HEK293 (cell line): ENCODE results near the gene KIFC1.

Experiments used
- CTCF ChIA-PET: fragments of 350-600 bp; formaldehyde crosslinking; extraction: SDS; loops from one replicate; lab custom pipeline; 2021; ENCODE audit warnings: antibody characterized with exemption; lab: Yijun Ruan, JAX
- POLR2A ChIA-PET: fragments of 300-600 bp; formaldehyde crosslinking; extraction: SDS; loops from one replicate; lab custom pipeline; 2020; ENCODE audit warnings: antibody characterized with exemption, inconsistent platforms; lab: Yijun Ruan, JAX
- H3K27ac ChIP-seq: fragments of 200-500 bp; sonication (Bioruptor generic); 2 replicates; pipeline ENCODE4 v1.5.1; 2014; ENCODE audit warnings: low read depth, low read length, control low read depth, inconsistent platforms; ENCODE audit errors: extremely low read depth
- H3K36me3 ChIP-seq, 2 experiments: fragments of 200-500 bp in 1 of 2; sonication (Bioruptor generic) in 1 of 2; 1 replicate in 1 of 2; 2 replicates in 1 of 2; pipeline ENCODE4 v1.5.1; 2014 to 2017; ENCODE audit warnings: inconsistent platforms in 2 of 2, low read length in 2 of 2; ENCODE audit not compliant: control insufficient read depth in 2 of 2, insufficient read depth in 1 of 2
- H3K4me1 ChIP-seq: fragments of 200-500 bp; sonication (Bioruptor generic); 2 replicates; pipeline ENCODE4 v1.5.1; 2014; ENCODE audit warnings: mild to moderate bottlenecking, low read length, inconsistent platforms; ENCODE audit not compliant: control insufficient read depth, insufficient read depth
- H3K4me3 ChIP-seq: 2 replicates; pipeline ENCODE4 v1.5.1; 2011; ENCODE audit warnings: low read depth, mild to moderate bottlenecking, control low read depth, low read length, moderate library complexity
- H3K9me3 ChIP-seq: fragments of 200-500 bp; sonication (Bioruptor generic); 2 replicates; pipeline ENCODE4 v1.5.1; 2014; ENCODE audit warnings: low read depth, low read length, inconsistent platforms; ENCODE audit not compliant: control insufficient read depth, insufficient read depth
- GLIS1 ChIP-seq: fragments of 450-650 bp; formaldehyde crosslinking; IDR thresholded peaks from 2 replicates; pipeline ENCODE4 v1.5.1; 2016; ENCODE audit warnings: missing biosample characterization, missing genetic modification characterization
- INSM2 ChIP-seq: fragments of 450-650 bp; formaldehyde crosslinking; IDR thresholded peaks from 2 replicates; pipeline ENCODE4 v1.5.1; 2016; ENCODE audit warnings: missing biosample characterization, missing genetic modification characterization
- KLF1 ChIP-seq: fragments of 450-650 bp; formaldehyde crosslinking; IDR thresholded peaks from 2 replicates; pipeline ENCODE4 v1.5.1; 2016; ENCODE audit warnings: missing biosample characterization, missing genetic modification characterization
- OSR2 ChIP-seq: fragments of 450-650 bp; formaldehyde crosslinking; IDR thresholded peaks from 2 replicates; pipeline ENCODE4 v1.5.1; 2016; ENCODE audit warnings: missing biosample characterization, missing genetic modification characterization
- PATZ1 ChIP-seq: fragments of 450-650 bp; formaldehyde crosslinking; IDR thresholded peaks from 2 replicates; pipeline ENCODE4 v1.5.1; 2016; ENCODE audit warnings: missing biosample characterization, missing genetic modification characterization
- PRDM6 ChIP-seq: fragments of 450-650 bp; formaldehyde crosslinking; IDR thresholded peaks from 2 replicates; pipeline ENCODE4 v1.5.1; 2017; ENCODE audit warnings: missing biosample characterization, missing genetic modification characterization
- RBAK ChIP-seq: fragments of 450-650 bp; formaldehyde crosslinking; IDR thresholded peaks from 2 replicates; pipeline ENCODE4 v1.5.1; 2016; ENCODE audit warnings: missing biosample characterization, missing genetic modification characterization
- ZBTB11 ChIP-seq: fragments of 450-650 bp; formaldehyde crosslinking; conservative IDR thresholded peaks from 2 replicates; pipeline ENCODE4 v1.5.1; 2016; ENCODE audit warnings: low read depth, missing biosample characterization, missing genetic modification characterization
- ZBTB48 ChIP-seq: fragments of 450-650 bp; formaldehyde crosslinking; IDR thresholded peaks from 2 replicates; pipeline ENCODE4 v1.5.1; 2016; ENCODE audit warnings: missing biosample characterization, missing genetic modification characterization
- ZNF24 ChIP-seq: fragments of 450-650 bp; formaldehyde crosslinking; IDR thresholded peaks from 2 replicates; pipeline ENCODE4 v1.5.1; 2016; ENCODE audit warnings: missing biosample characterization, missing genetic modification characterization
- ZNF248 ChIP-seq: fragments of 450-650 bp; formaldehyde crosslinking; IDR thresholded peaks from 2 replicates; pipeline ENCODE4 v1.5.1; 2017; ENCODE audit warnings: missing biosample characterization, missing genetic modification characterization
- ZNF324 ChIP-seq: fragments of 450-650 bp; formaldehyde crosslinking; IDR thresholded peaks from 2 replicates; pipeline ENCODE4 v1.5.1; 2016; ENCODE audit warnings: missing biosample characterization, missing genetic modification characterization
- ZNF341 ChIP-seq: fragments of 450-650 bp; formaldehyde crosslinking; IDR thresholded peaks from 2 replicates; pipeline ENCODE4; 2016; ENCODE audit warnings: low read depth, missing biosample characterization, missing genetic modification characterization
- ZNF404 ChIP-seq: fragments of 450-650 bp; formaldehyde crosslinking; IDR thresholded peaks from 2 replicates; pipeline ENCODE4 v1.5.1; 2017; ENCODE audit warnings: missing biosample characterization, missing genetic modification characterization
- ZNF514 ChIP-seq: fragments of 450-650 bp; formaldehyde crosslinking; IDR thresholded peaks from 2 replicates; pipeline ENCODE4 v1.5.1; 2016; ENCODE audit warnings: missing biosample characterization, missing genetic modification characterization
- ZNF530 ChIP-seq: fragments of 450-650 bp; formaldehyde crosslinking; IDR thresholded peaks from 2 replicates; pipeline ENCODE4 v1.5.1; 2016; ENCODE audit warnings: low read depth, missing biosample characterization, missing genetic modification characterization
- ZNF544 ChIP-seq: fragments of 450-650 bp; formaldehyde crosslinking; IDR thresholded peaks from 2 replicates; pipeline ENCODE4 v1.5.0; 2017; ENCODE audit warnings: missing biosample characterization, missing genetic modification characterization
- ZNF560 ChIP-seq: fragments of 450-650 bp; formaldehyde crosslinking; IDR thresholded peaks from 2 replicates; pipeline ENCODE4 v1.5.1; 2017; ENCODE audit warnings: missing biosample characterization, missing genetic modification characterization, borderline replicate concordance
- ZNF580 ChIP-seq: fragments of 450-650 bp; formaldehyde crosslinking; IDR thresholded peaks from 2 replicates; pipeline ENCODE4 v1.5.1; 2016; ENCODE audit warnings: missing biosample characterization, missing genetic modification characterization
- ZNF600 ChIP-seq: fragments of 450-650 bp; formaldehyde crosslinking; IDR thresholded peaks from 2 replicates; pipeline ENCODE4 v1.5.1; 2016; ENCODE audit warnings: missing biosample characterization, missing genetic modification characterization
- ZNF626 ChIP-seq: fragments of 450-650 bp; sonication (Bioruptor Pico); formaldehyde crosslinking; IDR thresholded peaks from 2 replicates; pipeline ENCODE4 v1.5.1; 2018; ENCODE audit warnings: missing biosample characterization, missing genetic modification characterization, inconsistent platforms
- ZNF639 ChIP-seq: fragments of 450-650 bp; formaldehyde crosslinking; IDR thresholded peaks from 2 replicates; pipeline ENCODE4 v1.5.1; 2016; ENCODE audit warnings: missing biosample characterization, missing genetic modification characterization
- ZNF830 ChIP-seq: fragments of 450-650 bp; IDR thresholded peaks from 2 replicates; pipeline ENCODE4 v1.5.0; 2018; ENCODE audit warnings: missing biosample characterization, missing genetic modification characterization, low read depth, mild to moderate bottlenecking, moderate library complexity
- ZSCAN5A ChIP-seq: fragments of 450-650 bp; formaldehyde crosslinking; IDR thresholded peaks from 2 replicates; pipeline ENCODE4 v1.5.1; 2016; ENCODE audit warnings: missing biosample characterization, missing genetic modification characterization

The KIFC1 gene

GRCh38 chr6:33420491-33421343 is 29.1 kb downstream of the KIFC1 start:
- ChIA-PET CTCF (interaction anchor here (0.7 kb wide), 1 partner anchor 9 kb away, joined by 5 read pairs; no protein-coding TSS in a partner anchor), POLR2A (no interaction called here)
- H3K27ac ChIP-seq, result no peak overlapping the region
- TF ChIP-seq ZNF530, result no peak
- peak; percentile 98 for TF ChIP-seq ZBTB11 (tag by site-specific recombination)
- TF ChIP-seq RBAK, result no peak
- no peak for TF ChIP-seq ZNF514 (tag by site-specific recombination)
- TF ChIP-seq GLIS1 (tag by site-specific recombination), result no peak
- TF ChIP-seq KLF1 (tag by site-specific recombination), result no peak
- no peak for TF ChIP-seq ZNF830 (tag by site-specific recombination)
- TF ChIP-seq ZNF639 (tag by site-specific recombination), result 0 out of 2 replicates have a peak, but pooled peaks have one; percentile 24
- 0 out of 2 replicates have a peak, but pooled peaks have one; percentile 32 for TF ChIP-seq ZSCAN5A (tag by site-specific recombination)
- TF ChIP-seq ZNF560 (tag by site-specific recombination), result no peak
- peak; percentile 47 for TF ChIP-seq PATZ1 (tag by site-specific recombination)
- no peak for TF ChIP-seq ZNF544 (tag by site-specific recombination)
- peak; percentile 75 for TF ChIP-seq ZNF341 (tag by site-specific recombination)
- 0 out of 2 replicates have a peak, but pooled peaks have one; percentile 30 for TF ChIP-seq ZNF24 (tag by site-specific recombination)
- TF ChIP-seq PRDM6 (tag by site-specific recombination), result no peak
- TF ChIP-seq ZBTB48 (tag by site-specific recombination), result peak; percentile 55; the same call in 1 of the 2 replicates
- TF ChIP-seq ZNF600, result no peak
- TF ChIP-seq OSR2, result 0 out of 2 replicates have a peak, but pooled peaks have one; percentile 13
- peak; percentile 85 for TF ChIP-seq ZNF324 (tag by site-specific recombination)
- TF ChIP-seq ZNF248 (tag by site-specific recombination), result no peak
- TF ChIP-seq ZNF404, result no peak
- no peak for TF ChIP-seq INSM2 (tag by site-specific recombination)
- TF ChIP-seq ZNF580 (tag by site-specific recombination), result peak; percentile 78
- no peak for TF ChIP-seq ZNF626 (tag by site-specific recombination)

More at GRCh38 chr6:33420491-33421343, 29.1 kb downstream of the KIFC1 start:
- Histone ChIP-seq H3K4me1 (peaks cover 7% of the 10 kb centered on the region), H3K9me3 (no peaks in the 10 kb centered on the region), H3K36me3 (peaks cover 0 to 10% of the 10 kb centered on the region in 2 experiments; a peak in 1 of 3 replicates), H3K4me3 (no peak overlapping the region)
